GM21723 (cell line): ENCODE measurements around the gene SLC23A3.

Experiments used
- ATAC-seq: cut with Tn5 transposase; IDR thresholded peaks from one replicate; pipeline ENCODE4 v1.9.1; 2021; ENCODE audit warnings: mild to moderate bottlenecking, moderate library complexity; ENCODE audit not compliant: unreplicated experiment

SLC23A3 gene

GRCh38 chr2:219155054-219155644 is 14.7 kb downstream of the SLC23A3 start:
- ATAC-seq: no peak

- no peak for ATAC-seq
These were observed 20.2 kb downstream of the SLC23A3 start for GRCh38 chr2:219149667-219150066.

GRCh38 chr2:219142329-219142728 is 27.5 kb downstream of the SLC23A3 start:
- ATAC-seq: no peak

GRCh38 chr2:219140722-219141121 is 29.1 kb downstream of the SLC23A3 start:
- no peak for ATAC-seq

GRCh38 chr2:219133976-219134375 is 35.9 kb downstream of the SLC23A3 start:
- no peak for ATAC-seq

GRCh38 chr2:219131744-219132143 is 38.1 kb downstream of the SLC23A3 start:
- ATAC-seq: no peak

GRCh38 chr2:219131327-219131726 is 38.5 kb downstream of the SLC23A3 start:
- ATAC-seq: no peak

- ATAC-seq: no peak
These were observed 40.2 kb downstream of the SLC23A3 start for GRCh38 chr2:219129589-219129988.

- no peak for ATAC-seq
These were observed 41.4 kb downstream of the SLC23A3 start for GRCh38 chr2:219128396-219128795.

- no peak for ATAC-seq
These were observed 42.7 kb downstream of the SLC23A3 start for GRCh38 chr2:219127037-219127635.

- ATAC-seq: no peak
These were observed 43.3 kb downstream of the SLC23A3 start for GRCh38 chr2:219126555-219126954.

GRCh38 chr2:219125886-219126270 is 44.0 kb downstream of the SLC23A3 start:
- no peak for ATAC-seq

- ATAC-seq: no peak
These were observed 44.5 kb downstream of the SLC23A3 start for GRCh38 chr2:219125225-219125885.

- no peak for ATAC-seq
These were observed 45.3 kb downstream of the SLC23A3 start for GRCh38 chr2:219124381-219125110.

GRCh38 chr2:219123356-219124135 is 46.3 kb downstream of the SLC23A3 start:
- ATAC-seq: no peak

- ATAC-seq: no peak
These were observed 47.4 kb downstream of the SLC23A3 start for GRCh38 chr2:219122202-219122980.

- no peak for ATAC-seq
These were observed 49.7 kb downstream of the SLC23A3 start for GRCh38 chr2:219120082-219120481.

- no peak for ATAC-seq
These were observed 50.3 kb downstream of the SLC23A3 start for GRCh38 chr2:219119422-219120043.

GRCh38 chr2:219118504-219118903 is 51.3 kb downstream of the SLC23A3 start:
- no peak for ATAC-seq
